GM10266 (cell line): ENCODE results near the gene INAFM2.
A peak's percentile ranks its signal among the peaks of the same experiment; 100 is the strongest.

Experiments
- DNase-seq: peaks from one replicate; pipeline ENCODE4 v3.0.0; 2012; ENCODE audit errors: extremely low spot score
- CTCF ChIP-seq: IDR thresholded peaks from 2 replicates; pipeline ENCODE4 v1.5.1; 2012; ENCODE audit warnings: mild to moderate bottlenecking, low read depth; ENCODE audit not compliant: control insufficient read depth, insufficient read depth; ENCODE audit errors: missing control alignments

INAFM2 gene

GRCh38 chr15:40278026-40278425 is 45.5 kb upstream of the INAFM2 start:
- no peak for DNase-seq
- TF ChIP-seq CTCF = no peak

DNA sequence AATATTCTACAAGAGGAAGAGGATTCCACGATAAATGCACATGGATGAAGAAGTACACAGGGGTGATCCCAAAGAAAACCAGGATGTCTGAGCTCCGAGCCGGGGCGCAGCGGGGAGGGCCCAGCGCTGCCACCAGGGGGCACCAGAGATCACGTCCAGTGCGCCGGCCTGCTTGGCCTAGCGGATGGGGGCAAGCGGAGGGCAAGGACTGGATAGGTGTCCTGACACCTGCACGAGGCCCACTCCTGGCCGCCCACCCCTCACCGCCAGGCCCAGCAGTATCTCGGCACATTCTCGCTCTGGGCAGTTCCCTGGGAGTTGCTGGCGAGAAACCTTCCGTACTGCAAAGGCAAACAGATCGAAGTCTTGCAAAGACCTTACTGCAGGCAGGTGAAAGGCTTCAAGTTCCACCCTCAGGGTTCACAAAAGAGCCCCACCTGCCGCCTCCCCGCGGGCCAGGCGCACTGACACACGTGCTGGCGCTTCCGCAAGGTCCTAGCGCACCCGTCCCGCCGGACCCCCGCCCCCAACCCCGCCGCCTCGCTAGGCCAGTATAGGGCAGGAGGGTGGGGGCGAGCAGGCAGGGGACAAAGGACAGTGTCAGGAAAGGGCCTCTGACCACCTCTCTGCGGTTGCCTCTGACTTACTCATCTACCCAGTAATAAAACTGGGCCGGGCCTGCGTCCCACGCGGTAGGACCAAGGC is 43.9 kb upstream of the INAFM2 start:
- TF ChIP-seq CTCF = peak; percentile 98
- peak; percentile 90 for DNase-seq

DNA sequence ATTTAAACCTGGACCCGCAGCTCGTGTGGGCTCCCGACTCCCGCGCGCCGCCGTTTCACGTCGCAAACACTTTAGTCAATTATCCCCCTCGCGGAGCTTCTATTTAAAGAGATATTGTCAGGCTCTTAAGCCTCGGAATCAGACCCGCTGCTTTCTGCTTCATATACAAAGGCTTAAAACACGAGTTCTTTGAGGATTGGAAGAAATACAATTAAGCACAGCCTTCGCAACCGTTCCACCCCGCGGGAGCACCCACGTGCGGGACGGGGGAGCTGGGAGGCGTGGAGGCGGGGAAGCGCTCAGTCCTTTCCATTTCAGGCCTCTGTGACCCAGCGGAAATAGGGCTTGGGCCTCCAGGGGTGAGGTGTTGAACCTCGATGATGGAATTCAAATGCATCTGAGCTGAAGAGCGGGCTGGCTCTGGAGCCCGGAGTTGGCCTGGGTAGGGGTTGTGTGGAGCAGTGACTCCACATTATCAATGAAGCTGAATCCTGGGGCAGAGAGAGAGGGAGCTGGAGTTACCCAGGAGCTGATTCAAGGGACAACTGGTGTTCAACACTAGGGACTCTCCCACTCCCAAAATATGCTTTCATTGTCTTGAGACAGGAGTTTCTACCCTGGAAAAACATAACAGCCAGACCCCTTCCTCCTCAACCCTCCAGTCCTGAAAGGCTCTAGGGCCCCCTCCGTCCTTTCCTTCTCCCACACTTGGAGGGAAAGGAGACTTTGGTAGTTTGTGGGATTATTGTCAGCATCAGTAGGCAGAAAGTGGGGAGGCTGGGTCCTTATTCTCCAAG is 43.0 kb upstream of the INAFM2 start:
- TF ChIP-seq CTCF = no peak
- no peak for DNase-seq

DNA sequence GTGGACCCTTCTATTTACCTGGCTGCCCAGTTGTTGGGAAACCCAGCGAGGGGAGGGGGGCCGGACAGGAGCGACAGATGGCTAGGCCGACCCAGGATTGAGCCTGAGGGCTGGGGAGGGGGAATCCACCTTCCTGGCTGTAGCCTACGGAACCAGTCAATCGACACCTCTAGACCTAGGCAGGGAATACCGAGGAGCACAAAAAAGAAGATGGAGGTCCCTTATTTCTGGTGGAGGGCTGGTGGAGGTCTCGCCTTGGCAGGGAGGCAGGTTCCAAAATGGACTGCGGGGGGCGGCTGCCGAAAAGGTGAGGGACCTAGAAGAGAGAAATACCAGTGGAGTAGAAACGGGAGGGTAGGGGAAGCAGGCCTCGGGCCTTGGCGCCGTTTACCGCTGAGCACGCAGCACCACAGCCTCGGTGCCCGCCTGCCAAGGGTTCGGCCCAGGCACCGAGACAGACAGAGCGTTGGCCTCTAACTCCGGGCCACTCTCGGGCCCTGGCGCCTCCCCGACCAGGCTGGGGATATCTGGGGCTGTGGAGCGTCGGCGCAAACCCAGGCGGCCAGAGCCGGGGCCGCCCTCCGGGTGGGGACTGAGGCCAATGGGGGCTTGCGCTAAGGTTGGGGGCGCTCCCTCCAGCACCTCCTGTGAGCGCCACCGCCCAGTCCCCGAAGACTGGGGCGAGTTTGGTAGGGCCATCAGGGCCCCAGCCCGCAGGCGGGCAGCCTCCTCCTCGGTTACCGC is 42.3 kb upstream of the INAFM2 start:
- TF ChIP-seq CTCF = no peak
- no peak for DNase-seq

DNA sequence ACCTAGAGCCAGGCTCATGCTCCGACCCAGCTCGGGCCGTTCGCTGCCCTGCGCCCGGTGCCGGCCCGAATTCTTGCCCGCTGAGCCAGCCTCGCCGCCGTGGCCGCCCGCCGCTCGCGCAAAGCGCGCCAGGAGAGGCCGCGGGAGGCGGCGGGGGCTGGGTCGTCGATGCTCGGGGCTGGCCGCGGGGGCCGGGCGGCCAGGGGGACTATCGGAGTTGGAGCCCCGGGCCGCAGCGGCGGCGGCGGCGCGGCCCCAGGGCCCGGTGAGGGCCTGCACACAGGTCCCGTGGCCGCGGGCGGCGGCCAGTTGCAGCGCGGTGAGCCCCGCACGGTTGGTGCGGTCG is 41.7 kb upstream of the INAFM2 start:
- TF ChIP-seq CTCF = no peak
- no peak for DNase-seq

DNA sequence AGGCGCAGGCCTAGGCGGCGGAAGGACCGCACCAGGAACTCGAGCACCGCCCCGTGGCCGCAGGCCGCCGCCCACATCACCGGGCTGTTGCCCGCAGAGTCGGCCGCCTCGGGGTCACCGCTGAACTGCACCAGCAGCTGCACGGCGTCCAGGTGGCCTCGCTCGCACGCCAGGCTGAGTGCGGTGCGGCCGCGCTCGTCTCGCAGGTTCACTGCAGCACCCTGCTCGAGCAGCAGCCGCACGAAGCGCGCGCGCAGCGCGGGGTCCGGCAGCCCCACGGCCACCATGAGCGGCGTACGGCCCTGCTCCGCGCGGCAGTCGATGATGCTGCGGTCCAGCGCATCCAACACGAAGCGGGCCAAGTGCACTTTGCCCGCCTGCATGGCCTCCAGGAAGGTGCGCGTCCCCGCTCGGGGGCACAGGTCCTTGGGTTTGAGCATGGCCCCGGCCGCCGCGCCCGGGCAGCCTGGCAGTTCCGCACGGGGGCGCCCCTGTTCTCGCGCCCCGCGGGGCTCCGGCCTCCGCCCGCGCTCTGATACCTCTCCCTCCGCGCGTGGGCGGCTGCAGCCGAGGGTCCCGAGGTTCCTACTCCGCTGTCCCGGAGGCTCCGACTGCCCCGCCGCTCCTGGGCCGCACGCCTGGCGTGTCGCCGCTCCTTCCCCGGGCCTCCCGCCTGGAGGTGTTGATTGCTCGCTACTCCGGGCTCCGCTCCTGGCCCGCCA is 41.2 kb upstream of the INAFM2 start:
- TF ChIP-seq CTCF = peak; percentile 73
- peak; percentile 80 for DNase-seq
